ENCODE measurements around the gene CLTC.

- TF ChIP-seq CTCF (conservative IDR thresholded peaks at IDR 0.05; ENCODE audit: low read depth, low read length) (no peak), BHLHE40 (IDR thresholded peaks at IDR 0.05; ENCODE audit: low read depth, low read length) (no peak), MXI1 (IDR thresholded peaks at IDR 0.05; ENCODE audit: borderline replicate concordance, low read depth, low read length) (no peak), POLR2A (IDR thresholded peaks at IDR 0.05; ENCODE audit: low read depth, low read length) (no peak), RCOR1 (IDR thresholded peaks at IDR 0.05; ENCODE audit: insufficient replicate concordance, low read length) (no peak), SMC3 (IDR thresholded peaks at IDR 0.05; ENCODE audit: low read depth, low read length) (no peak), ELK1 (IDR thresholded peaks at IDR 0.05; ENCODE audit: borderline replicate concordance, low read depth, low read length) (no peak), RAD21 (IDR thresholded peaks at IDR 0.05; ENCODE audit: low read length) (no peak), CEBPB (IDR thresholded peaks at IDR 0.05; ENCODE audit: low read depth, low read length) (no peak), RFX5 (IDR thresholded peaks at IDR 0.05; ENCODE audit: low read depth, low read length) (no peak), MAZ (IDR thresholded peaks at IDR 0.05; ENCODE audit: borderline replicate concordance, low read depth, low read length) (no peak)
Measured at GRCh38 chr17:59699218-59699617, 79.5 kb downstream of the CLTC start.
